ENCODE results near the gene PDE9A.

- TF ChIP-seq CTCF (IDR thresholded peaks at IDR 0.05) (no peak), POLR2A (IDR thresholded peaks at IDR 0.05) (no peak)
Measured at GRCh38 chr21:42607102-42607501, 46.3 kb upstream of the PDE9A start.
